Fibroblast of lung (primary cell): ENCODE data around the gene CPA1. TPM values are rescaled to one million over a fixed set of nuclear protein-coding genes. Genes with fewer than 3 reads are reported as not detected.

Source experiments
- DNase-seq, 2 donors: peaks; one replicate each; pipeline versions ENCODE4 v3.0.0 to v3.0.0-alpha.2; 2010; ENCODE audit warnings: low read depth in 2 of 2
- H2AFZ ChIP-seq: 2 replicates; pipeline ENCODE4 v1.5.1; 2012; ENCODE audit warnings: low read length, control low read depth, inconsistent platforms
- H3K27ac ChIP-seq: 2 replicates; pipeline ENCODE4 v1.5.1; 2011; ENCODE audit warnings: low read length, control low read depth; ENCODE audit not compliant: insufficient read depth
- H3K27me3 ChIP-seq: 2 replicates; pipeline ENCODE4 v1.5.1; 2011; ENCODE audit warnings: mild to moderate bottlenecking, low read length; ENCODE audit not compliant: control insufficient read depth, insufficient read depth
- H3K36me3 ChIP-seq: 2 replicates; pipeline ENCODE4 v1.5.1; 2011; ENCODE audit warnings: low read length; ENCODE audit not compliant: control insufficient read depth, insufficient read depth
- H3K4me1 ChIP-seq: 2 replicates; pipeline ENCODE4 v1.5.1; 2011; ENCODE audit warnings: low read length; ENCODE audit not compliant: control insufficient read depth, insufficient read depth; ENCODE audit errors: extremely low read depth
- H3K4me2 ChIP-seq: 2 replicates; pipeline ENCODE4 v1.5.1; 2011; ENCODE audit warnings: low read length, control low read depth; ENCODE audit not compliant: insufficient read depth; ENCODE audit errors: extremely low read depth
- H3K4me3 ChIP-seq, 4 experiments: fragments of 200-600 bp in 1 of 4; sonication (generic) in 1 of 4; replicated peaks in 1 of 4; 2 replicates each; pipeline ENCODE4 v1.5.1; 2011 to 2016; ENCODE audit warnings: low read length in 4 of 4, low read depth in 3 of 4, mild to moderate bottlenecking in 3 of 4, control low read depth in 2 of 4, inconsistent platforms in 1 of 4, mixed read lengths in 1 of 4; ENCODE audit not compliant: insufficient read depth in 1 of 4; ENCODE audit errors: control extremely low read depth in 1 of 4
- H3K79me2 ChIP-seq: 2 replicates; pipeline ENCODE4 v1.5.1; 2012; ENCODE audit warnings: mild to moderate bottlenecking, low read length, inconsistent platforms; ENCODE audit not compliant: control insufficient read depth, insufficient read depth
- H3K9ac ChIP-seq: 2 replicates; pipeline ENCODE4 v1.5.1; 2011; ENCODE audit warnings: mild to moderate bottlenecking, low read length, control low read depth; ENCODE audit not compliant: insufficient read depth
- H3K9me3 ChIP-seq: 2 replicates; pipeline ENCODE4 v1.5.1; 2012; ENCODE audit warnings: low read depth, low read length; ENCODE audit not compliant: control insufficient read depth, insufficient read depth
- H4K20me1 ChIP-seq: 2 replicates; pipeline ENCODE4 v1.5.1; 2011; ENCODE audit warnings: low read length; ENCODE audit not compliant: control insufficient read depth, insufficient read depth; ENCODE audit errors: extremely low read depth
- CTCF ChIP-seq, 2 donors: IDR thresholded peaks in 1 of 2; conservative IDR thresholded peaks in 1 of 2; 1 replicate in 1 of 2; 2 replicates in 1 of 2; pipeline ENCODE4 v1.5.1; 2011 to 2012; ENCODE audit warnings: low read length in 2 of 2, control low read depth in 1 of 2, inconsistent platforms in 1 of 2, low read depth in 1 of 2, mild to moderate bottlenecking in 1 of 2
- EZH2 ChIP-seq: IDR thresholded peaks from 2 replicates; pipeline ENCODE4 v1.5.1; 2012; ENCODE audit warnings: low read length, control low read depth, mild to moderate bottlenecking; ENCODE audit errors: missing control alignments
- polyA plus RNA-seq, 2 donors: library from polyadenylated mRNA; depleted of rRNA in 1 of 2; stranded (reverse) in 1 of 2; unstranded in 1 of 2; fragments of >200 nt; gene quantifications; 2 replicates each; pipeline ENCODE4 v1.2.1, GENCODE V29; 2011 to 2012; ENCODE audit warnings: missing spikeins in 1 of 2
- total RNA-seq: library from RNA; depleted of rRNA; stranded (reverse); fragments of >200 nt; gene quantifications from 2 replicates; pipeline ENCODE4 v1.2.1, GENCODE V29; 2014

CPA1 gene
- total and polyA plus RNA-seq, 2 donors (not counting 1 experiment from before 2014, with no cell fraction given): under 0.01 to 0.12 TPM

GRCh38 chr7:130362251-130362816 lies 18.0 kb upstream of the CPA1 start:
- peaks cover 20% of the 10 kb centered on the region for H3K4me1 ChIP-seq
- no peak for DNase-seq
- no peak overlapping the region for H3K4me3 ChIP-seq
- TF ChIP-seq EZH2 (no peak), CTCF (conservative IDR thresholded peaks at IDR 0.05 in 1 of 2, IDR thresholded peaks at IDR 0.05 in 1 of 2; ENCODE audit: low read depth in 1 of 2, low read length in 2 of 2) (no peak)
- no peaks in the 10 kb centered on the region for H3K79me2 ChIP-seq
- no peak overlapping the region for H3K4me2 ChIP-seq
- no peak overlapping the region for H3K27ac ChIP-seq
- H3K27me3 ChIP-seq: no peaks in the 10 kb centered on the region
- no peak overlapping the region for H2AFZ ChIP-seq
- no peaks in the 10 kb centered on the region for H3K9me3 ChIP-seq
- H3K36me3 ChIP-seq: no peaks in the 10 kb centered on the region
- H4K20me1 ChIP-seq: no peaks in the 10 kb centered on the region
- H3K9ac ChIP-seq: no peak overlapping the region

GRCh38 chr7:130363026-130363847 lies 17.1 kb upstream of the CPA1 start:
- Histone ChIP-seq H3K36me3 (no peaks in the 10 kb centered on the region), H3K27ac (peak overlapping the region; percentile 43), H3K4me1 (peaks cover 21% of the 10 kb centered on the region), H4K20me1 (no peaks in the 10 kb centered on the region), H3K9ac (no peak overlapping the region), H3K9me3 (no peaks in the 10 kb centered on the region), H3K79me2 (no peaks in the 10 kb centered on the region), H2AFZ (no peak overlapping the region), H3K27me3 (no peaks in the 10 kb centered on the region), H3K4me2 (no peak overlapping the region), H3K4me3 (no peak overlapping the region)
- peak; percentile 91 to 100 for DNase-seq
- TF ChIP-seq EZH2: no peak
- TF ChIP-seq CTCF (conservative IDR thresholded peaks at IDR 0.05 in 1 of 2, IDR thresholded peaks at IDR 0.05 in 1 of 2; ENCODE audit: low read depth in 1 of 2, low read length in 2 of 2): no peak

- TF ChIP-seq EZH2: no peak
- TF ChIP-seq CTCF (conservative IDR thresholded peaks at IDR 0.05 in 1 of 2, IDR thresholded peaks at IDR 0.05 in 1 of 2; ENCODE audit: low read depth in 1 of 2, low read length in 2 of 2): no peak
- Histone ChIP-seq H4K20me1 (no peaks in the 10 kb centered on the region), H3K4me1 (peaks cover 32% of the 10 kb centered on the region), H3K27me3 (no peaks in the 10 kb centered on the region), H3K9me3 (no peaks in the 10 kb centered on the region), H3K27ac (no peak overlapping the region), H3K9ac (no peak overlapping the region), H2AFZ (no peak overlapping the region), H3K4me2 (no peak overlapping the region), H3K79me2 (no peaks in the 10 kb centered on the region), H3K36me3 (no peaks in the 10 kb centered on the region), H3K4me3 (no peak overlapping the region)
- DNase-seq: no peak
Observed at GRCh38 chr7:130364451-130364850, 15.8 kb upstream of the CPA1 start.
